ENCODE data around the gene MED8. TPM values are rescaled to one million over a fixed set of nuclear protein-coding genes. Genes with fewer than 3 reads are reported as not detected.
A peak's percentile ranks its signal among the peaks of the same experiment; 100 is the strongest.

The MED8 gene
- total and polyA plus RNA-seq, 2 of the 13 experiments (the other 11 are each of a cell fraction or from before 2014, with no cell fraction given), result 16.9 to 77.4 TPM

- TF ChIP-seq, protein P1, sequence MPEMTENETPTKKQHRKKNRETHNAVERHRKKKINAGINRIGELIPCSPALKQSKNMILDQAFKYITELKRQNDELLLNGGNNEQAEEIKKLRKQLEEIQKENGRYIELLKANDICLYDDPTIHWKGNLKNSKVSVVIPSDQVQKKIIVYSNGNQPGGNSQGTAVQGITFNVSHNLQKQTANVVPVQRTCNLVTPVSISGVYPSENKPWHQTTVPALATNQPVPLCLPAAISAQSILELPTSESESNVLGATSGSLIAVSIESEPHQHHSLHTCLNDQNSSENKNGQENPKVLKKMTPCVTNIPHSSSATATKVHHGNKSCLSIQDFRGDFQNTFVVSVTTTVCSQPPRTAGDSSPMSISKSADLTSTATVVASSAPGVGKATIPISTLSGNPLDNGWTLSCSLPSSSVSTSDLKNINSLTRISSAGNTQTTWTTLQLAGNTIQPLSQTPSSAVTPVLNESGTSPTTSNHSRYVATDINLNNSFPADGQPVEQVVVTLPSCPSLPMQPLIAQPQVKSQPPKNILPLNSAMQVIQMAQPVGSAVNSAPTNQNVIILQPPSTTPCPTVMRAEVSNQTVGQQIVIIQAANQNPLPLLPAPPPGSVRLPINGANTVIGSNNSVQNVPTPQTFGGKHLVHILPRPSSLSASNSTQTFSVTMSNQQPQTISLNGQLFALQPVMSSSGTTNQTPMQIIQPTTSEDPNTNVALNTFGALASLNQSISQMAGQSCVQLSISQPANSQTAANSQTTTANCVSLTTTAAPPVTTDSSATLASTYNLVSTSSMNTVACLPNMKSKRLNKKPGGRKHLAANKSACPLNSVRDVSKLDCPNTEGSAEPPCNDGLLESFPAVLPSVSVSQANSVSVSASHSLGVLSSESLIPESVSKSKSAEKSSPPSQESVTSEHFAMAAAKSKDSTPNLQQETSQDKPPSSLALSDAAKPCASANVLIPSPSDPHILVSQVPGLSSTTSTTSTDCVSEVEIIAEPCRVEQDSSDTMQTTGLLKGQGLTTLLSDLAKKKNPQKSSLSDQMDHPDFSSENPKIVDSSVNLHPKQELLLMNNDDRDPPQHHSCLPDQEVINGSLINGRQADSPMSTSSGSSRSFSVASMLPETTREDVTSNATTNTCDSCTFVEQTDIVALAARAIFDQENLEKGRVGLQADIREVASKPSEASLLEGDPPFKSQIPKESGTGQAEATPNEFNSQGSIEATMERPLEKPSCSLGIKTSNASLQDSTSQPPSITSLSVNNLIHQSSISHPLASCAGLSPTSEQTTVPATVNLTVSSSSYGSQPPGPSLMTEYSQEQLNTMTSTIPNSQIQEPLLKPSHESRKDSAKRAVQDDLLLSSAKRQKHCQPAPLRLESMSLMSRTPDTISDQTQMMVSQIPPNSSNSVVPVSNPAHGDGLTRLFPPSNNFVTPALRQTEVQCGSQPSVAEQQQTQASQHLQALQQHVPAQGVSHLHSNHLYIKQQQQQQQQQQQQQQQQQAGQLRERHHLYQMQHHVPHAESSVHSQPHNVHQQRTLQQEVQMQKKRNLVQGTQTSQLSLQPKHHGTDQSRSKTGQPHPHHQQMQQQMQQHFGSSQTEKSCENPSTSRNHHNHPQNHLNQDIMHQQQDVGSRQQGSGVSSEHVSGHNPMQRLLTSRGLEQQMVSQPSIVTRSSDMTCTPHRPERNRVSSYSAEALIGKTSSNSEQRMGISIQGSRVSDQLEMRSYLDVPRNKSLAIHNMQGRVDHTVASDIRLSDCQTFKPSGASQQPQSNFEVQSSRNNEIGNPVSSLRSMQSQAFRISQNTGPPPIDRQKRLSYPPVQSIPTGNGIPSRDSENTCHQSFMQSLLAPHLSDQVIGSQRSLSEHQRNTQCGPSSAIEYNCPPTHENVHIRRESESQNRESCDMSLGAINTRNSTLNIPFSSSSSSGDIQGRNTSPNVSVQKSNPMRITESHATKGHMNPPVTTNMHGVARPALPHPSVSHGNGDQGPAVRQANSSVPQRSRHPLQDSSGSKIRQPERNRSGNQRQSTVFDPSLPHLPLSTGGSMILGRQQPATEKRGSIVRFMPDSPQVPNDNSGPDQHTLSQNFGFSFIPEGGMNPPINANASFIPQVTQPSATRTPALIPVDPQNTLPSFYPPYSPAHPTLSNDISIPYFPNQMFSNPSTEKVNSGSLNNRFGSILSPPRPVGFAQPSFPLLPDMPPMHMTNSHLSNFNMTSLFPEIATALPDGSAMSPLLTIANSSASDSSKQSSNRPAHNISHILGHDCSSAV (CRISPR knock-in tag; IDR thresholded peaks at IDR 0.05; ENCODE audit: borderline replicate concordance), result no peak
- peak; percentile 72; the same call in 1 of the 2 replicates for TF ChIP-seq DMAP1 (CRISPR knock-in tag; IDR thresholded peaks at IDR 0.05)
- TF ChIP-seq ZNF569 (CRISPR knock-in tag; IDR thresholded peaks at IDR 0.05; ENCODE audit: borderline replicate concordance), result no peak
- TF ChIP-seq ZFP37 (CRISPR knock-in tag; IDR thresholded peaks at IDR 0.05; ENCODE audit: borderline replicate concordance), result no peak
- TF ChIP-seq ZFP41 (CRISPR knock-in tag; IDR thresholded peaks at IDR 0.05; ENCODE audit: borderline replicate concordance), result 0 out of 2 replicates have a peak, but pooled peaks have one; percentile 16
- TF ChIP-seq MAF1 (CRISPR knock-in tag; IDR thresholded peaks at IDR 0.05; ENCODE audit: borderline replicate concordance), result 0 out of 2 replicates have a peak, but pooled peaks have one; percentile 1
- peak; percentile 66 for TF ChIP-seq CREB1 (IDR thresholded peaks at IDR 0.05)
- TF ChIP-seq CREB1 (CRISPR knock-in tag; IDR thresholded peaks at IDR 0.05), result peak; percentile 89
- TF ChIP-seq, protein P2, sequence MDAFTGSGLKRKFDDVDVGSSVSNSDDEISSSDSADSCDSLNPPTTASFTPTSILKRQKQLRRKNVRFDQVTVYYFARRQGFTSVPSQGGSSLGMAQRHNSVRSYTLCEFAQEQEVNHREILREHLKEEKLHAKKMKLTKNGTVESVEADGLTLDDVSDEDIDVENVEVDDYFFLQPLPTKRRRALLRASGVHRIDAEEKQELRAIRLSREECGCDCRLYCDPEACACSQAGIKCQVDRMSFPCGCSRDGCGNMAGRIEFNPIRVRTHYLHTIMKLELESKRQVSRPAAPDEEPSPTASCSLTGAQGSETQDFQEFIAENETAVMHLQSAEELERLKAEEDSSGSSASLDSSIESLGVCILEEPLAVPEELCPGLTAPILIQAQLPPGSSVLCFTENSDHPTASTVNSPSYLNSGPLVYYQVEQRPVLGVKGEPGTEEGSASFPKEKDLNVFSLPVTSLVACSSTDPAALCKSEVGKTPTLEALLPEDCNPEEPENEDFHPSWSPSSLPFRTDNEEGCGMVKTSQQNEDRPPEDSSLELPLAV (CRISPR knock-in tag; conservative IDR thresholded peaks at IDR 0.05; ENCODE audit: low read depth), result peak; percentile 94; the same call in 1 of the 2 replicates
- TF ChIP-seq ESRRA (CRISPR knock-in tag; IDR thresholded peaks at IDR 0.05; ENCODE audit: low read depth), result no peak
- 0 out of 2 replicates have a peak, but pooled peaks have one; percentile 20 for TF ChIP-seq PRDM15 (CRISPR knock-in tag; IDR thresholded peaks at IDR 0.05)
- no peak for TF ChIP-seq ZBTB33 (CRISPR knock-in tag; IDR thresholded peaks at IDR 0.05)
Observed at GRCh38 chr1:43358746-43359693, 30.6 kb downstream of the MED8 start, which contains the start of gene CDC20 (continued).

Data from HepG2 (cell line).